Measurements from ENCODE around the gene HEBP2.

GRCh38 chr6:138410972-138411880, 7.2 kb downstream of the HEBP2 start:
- TF ChIP-seq, protein P1, sequence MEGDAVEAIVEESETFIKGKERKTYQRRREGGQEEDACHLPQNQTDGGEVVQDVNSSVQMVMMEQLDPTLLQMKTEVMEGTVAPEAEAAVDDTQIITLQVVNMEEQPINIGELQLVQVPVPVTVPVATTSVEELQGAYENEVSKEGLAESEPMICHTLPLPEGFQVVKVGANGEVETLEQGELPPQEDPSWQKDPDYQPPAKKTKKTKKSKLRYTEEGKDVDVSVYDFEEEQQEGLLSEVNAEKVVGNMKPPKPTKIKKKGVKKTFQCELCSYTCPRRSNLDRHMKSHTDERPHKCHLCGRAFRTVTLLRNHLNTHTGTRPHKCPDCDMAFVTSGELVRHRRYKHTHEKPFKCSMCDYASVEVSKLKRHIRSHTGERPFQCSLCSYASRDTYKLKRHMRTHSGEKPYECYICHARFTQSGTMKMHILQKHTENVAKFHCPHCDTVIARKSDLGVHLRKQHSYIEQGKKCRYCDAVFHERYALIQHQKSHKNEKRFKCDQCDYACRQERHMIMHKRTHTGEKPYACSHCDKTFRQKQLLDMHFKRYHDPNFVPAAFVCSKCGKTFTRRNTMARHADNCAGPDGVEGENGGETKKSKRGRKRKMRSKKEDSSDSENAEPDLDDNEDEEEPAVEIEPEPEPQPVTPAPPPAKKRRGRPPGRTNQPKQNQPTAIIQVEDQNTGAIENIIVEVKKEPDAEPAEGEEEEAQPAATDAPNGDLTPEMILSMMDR (conservative IDR thresholded peaks at IDR 0.05; ENCODE audit: low read length): no peak
- TF ChIP-seq EZH2phosphoT487 (IDR thresholded peaks at IDR 0.05; ENCODE audit: borderline replicate concordance, low read depth, low read length): no peak

Data from OCI-LY7 (cell line).